Kidney tubule cell (primary cell): ENCODE results near the gene ERBB4.

Source experiments
- DNase-seq: peaks from one replicate; pipeline ENCODE4 v3.0.0-alpha.2; 2018; ENCODE audit warnings: low spot score

Gene ERBB4

GRCh38 chr2:211331736-211332135 lies 1206.9 kb downstream of the ERBB4 start:
- DNase-seq: no peak

DNA sequence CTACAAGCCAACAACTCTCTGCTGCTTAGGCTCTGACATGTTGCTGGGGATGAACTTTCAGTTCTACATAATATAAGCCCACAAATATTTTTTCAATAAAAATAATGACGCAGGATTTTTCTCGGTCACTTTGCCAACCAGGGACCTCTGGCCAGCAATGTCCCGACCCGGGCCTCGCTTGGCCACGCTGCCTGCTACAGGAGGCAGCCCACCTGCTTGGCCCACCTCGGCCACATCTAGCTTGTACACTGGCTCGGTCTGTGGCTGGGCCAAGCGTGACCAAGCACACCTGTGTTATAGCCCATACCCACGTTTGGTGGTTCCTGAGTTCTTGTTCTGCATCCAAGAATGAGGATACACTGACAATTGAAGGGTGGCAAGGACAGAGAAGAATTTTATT lies 1208.7 kb downstream of the ERBB4 start:
- no peak for DNase-seq

GRCh38 chr2:211329421-211329820 lies 1209.2 kb downstream of the ERBB4 start:
- peak; percentile 84 for DNase-seq

- peak; percentile 7 for DNase-seq
These were observed 1210.5 kb downstream of the ERBB4 start for GRCh38 chr2:211328126-211328525.
